Measurements from ENCODE around the gene TCP1.
A peak's percentile ranks its signal among the peaks of the same experiment; 100 is the strongest.

Gene TCP1

DNA sequence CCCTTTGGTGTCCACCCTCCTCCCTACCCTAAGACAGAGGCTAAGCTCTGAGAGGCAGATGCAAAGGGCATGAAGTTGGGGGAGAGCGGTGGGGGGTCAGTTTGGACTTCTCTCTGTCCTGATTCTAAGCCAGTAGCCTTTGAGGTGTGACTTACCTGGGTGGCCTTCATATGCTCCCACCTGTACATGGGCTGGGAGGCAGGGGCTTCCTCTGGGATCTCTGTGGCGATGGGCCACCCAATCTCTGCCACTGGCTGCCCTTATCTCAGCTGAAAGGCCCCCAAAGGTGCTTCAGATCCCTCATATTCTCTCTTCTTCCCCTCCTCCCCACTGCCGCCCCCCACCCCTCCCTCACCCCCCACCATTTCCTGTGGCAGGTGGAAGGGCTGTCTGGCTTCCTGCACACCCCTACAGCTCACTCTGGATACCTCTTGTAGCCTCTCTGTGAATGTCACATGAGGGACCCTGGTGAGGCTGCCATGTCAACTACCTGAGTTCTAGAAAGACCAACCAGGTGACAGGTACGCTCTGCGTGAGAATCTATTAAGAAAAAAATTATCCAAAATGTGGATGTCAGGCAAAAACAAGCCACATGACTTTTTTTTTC lies 44.7 kb upstream of the TCP1 start:
- H3K4me3 ChIP-seq (ENCODE audit: severe bottlenecking): no peak overlapping the region
- TF ChIP-seq, protein P1, sequence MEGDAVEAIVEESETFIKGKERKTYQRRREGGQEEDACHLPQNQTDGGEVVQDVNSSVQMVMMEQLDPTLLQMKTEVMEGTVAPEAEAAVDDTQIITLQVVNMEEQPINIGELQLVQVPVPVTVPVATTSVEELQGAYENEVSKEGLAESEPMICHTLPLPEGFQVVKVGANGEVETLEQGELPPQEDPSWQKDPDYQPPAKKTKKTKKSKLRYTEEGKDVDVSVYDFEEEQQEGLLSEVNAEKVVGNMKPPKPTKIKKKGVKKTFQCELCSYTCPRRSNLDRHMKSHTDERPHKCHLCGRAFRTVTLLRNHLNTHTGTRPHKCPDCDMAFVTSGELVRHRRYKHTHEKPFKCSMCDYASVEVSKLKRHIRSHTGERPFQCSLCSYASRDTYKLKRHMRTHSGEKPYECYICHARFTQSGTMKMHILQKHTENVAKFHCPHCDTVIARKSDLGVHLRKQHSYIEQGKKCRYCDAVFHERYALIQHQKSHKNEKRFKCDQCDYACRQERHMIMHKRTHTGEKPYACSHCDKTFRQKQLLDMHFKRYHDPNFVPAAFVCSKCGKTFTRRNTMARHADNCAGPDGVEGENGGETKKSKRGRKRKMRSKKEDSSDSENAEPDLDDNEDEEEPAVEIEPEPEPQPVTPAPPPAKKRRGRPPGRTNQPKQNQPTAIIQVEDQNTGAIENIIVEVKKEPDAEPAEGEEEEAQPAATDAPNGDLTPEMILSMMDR (IDR thresholded peaks at IDR 0.05; ENCODE audit: poor library complexity, severe bottlenecking): no peak
- no peaks in the 10 kb centered on the region for H3K27me3 ChIP-seq (ENCODE audit: insufficient read depth, poor library complexity, severe bottlenecking)
- H3K9me3 ChIP-seq (ENCODE audit: severe bottlenecking): no peaks in the 10 kb centered on the region
- no peak overlapping the region for H3K27ac ChIP-seq (ENCODE audit: poor library complexity, severe bottlenecking)
- ATAC-seq (ENCODE audit: low read depth): no peak
- H3K36me3 ChIP-seq (ENCODE audit: low read depth): no peaks in the 10 kb centered on the region
- DNase-seq (ENCODE audit: low spot score): no peak
- H3K4me1 ChIP-seq (ENCODE audit: insufficient read depth, poor library complexity, severe bottlenecking): peaks cover 5% of the 10 kb centered on the region

DNA sequence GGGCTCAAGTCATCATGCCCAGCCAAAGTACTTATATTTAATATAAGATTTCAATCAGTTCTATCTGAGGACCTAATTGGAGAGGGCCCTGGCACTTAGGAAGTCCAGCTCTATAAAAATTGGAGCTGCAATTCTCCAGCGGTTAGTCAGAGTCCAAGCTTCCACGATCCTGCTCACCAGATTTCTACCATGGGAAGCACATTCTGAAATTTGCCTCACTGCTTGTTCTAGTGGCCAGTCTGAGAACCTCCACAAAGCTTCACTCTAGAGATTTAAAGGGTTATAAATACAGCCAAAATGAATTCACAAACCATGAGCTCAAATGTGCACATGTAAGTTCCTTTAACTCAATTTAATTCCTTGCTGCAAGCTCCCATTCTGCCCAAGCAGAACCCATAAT lies 44.2 kb upstream of the TCP1 start:
- Histone ChIP-seq H3K27me3 (ENCODE audit: insufficient read depth, poor library complexity, severe bottlenecking) (no peaks in the 10 kb centered on the region), H3K9me3 (ENCODE audit: severe bottlenecking) (no peaks in the 10 kb centered on the region), H3K4me3 (ENCODE audit: severe bottlenecking) (no peak overlapping the region), H3K4me1 (ENCODE audit: insufficient read depth, poor library complexity, severe bottlenecking) (peaks cover 5% of the 10 kb centered on the region), H3K36me3 (ENCODE audit: low read depth) (no peaks in the 10 kb centered on the region), H3K27ac (ENCODE audit: poor library complexity, severe bottlenecking) (no peak overlapping the region)
- DNase-seq (ENCODE audit: low spot score) (no peak), ATAC-seq (ENCODE audit: low read depth) (peak; percentile 43; the same call in 2 of the 3 replicates)
- TF ChIP-seq, protein P1 (IDR thresholded peaks at IDR 0.05; ENCODE audit: poor library complexity, severe bottlenecking): no peak

DNA sequence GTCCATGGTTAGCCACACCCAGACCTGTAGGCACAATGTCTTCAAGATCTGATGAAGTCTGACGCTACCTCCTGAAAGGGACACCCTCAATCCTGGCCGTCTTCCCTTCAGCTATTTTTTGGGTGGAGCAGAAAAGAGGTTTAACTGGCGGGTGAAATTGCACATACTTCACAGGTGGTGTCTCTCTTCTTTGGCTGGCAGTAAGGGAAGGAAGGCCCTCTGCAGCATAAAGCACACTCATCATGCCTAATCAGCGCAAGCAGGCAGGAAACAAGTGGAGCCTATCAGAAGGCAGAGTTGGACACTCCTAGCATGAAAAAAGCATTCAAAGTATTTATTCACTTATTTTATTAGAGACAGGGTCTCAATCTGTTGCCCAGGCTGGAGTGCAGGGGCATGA lies 43.5 kb upstream of the TCP1 start:
- Histone ChIP-seq H3K27ac (ENCODE audit: poor library complexity, severe bottlenecking) (no peak overlapping the region), H3K27me3 (ENCODE audit: insufficient read depth, poor library complexity, severe bottlenecking) (no peaks in the 10 kb centered on the region), H3K9me3 (ENCODE audit: severe bottlenecking) (no peaks in the 10 kb centered on the region), H3K4me3 (ENCODE audit: severe bottlenecking) (no peak overlapping the region), H3K36me3 (ENCODE audit: low read depth) (no peaks in the 10 kb centered on the region), H3K4me1 (ENCODE audit: insufficient read depth, poor library complexity, severe bottlenecking) (peaks cover 5% of the 10 kb centered on the region)
- DNase-seq (ENCODE audit: low spot score): no peak
- no peak for ATAC-seq (ENCODE audit: low read depth)
- TF ChIP-seq, protein P1 (IDR thresholded peaks at IDR 0.05; ENCODE audit: poor library complexity, severe bottlenecking): no peak

DNA sequence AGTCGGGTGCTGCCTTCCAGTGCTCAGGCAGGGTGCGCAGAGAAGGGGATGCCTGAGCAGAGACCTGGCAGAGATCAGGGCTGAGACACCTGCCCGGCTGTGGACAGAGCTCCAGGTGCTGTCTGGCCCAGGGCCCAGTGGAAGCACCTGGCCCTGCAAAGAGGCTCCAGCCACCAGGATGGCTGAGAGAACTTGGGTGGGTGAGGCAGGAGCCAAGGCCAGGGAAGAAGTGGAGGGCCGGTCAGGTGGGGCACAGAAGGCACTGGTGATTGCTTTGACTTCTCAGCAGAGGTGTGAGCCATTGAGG lies 41.9 kb upstream of the TCP1 start:
- no peaks in the 10 kb centered on the region for H3K36me3 ChIP-seq (ENCODE audit: low read depth)
- H3K9me3 ChIP-seq (ENCODE audit: severe bottlenecking): no peaks in the 10 kb centered on the region
- H3K27me3 ChIP-seq (ENCODE audit: insufficient read depth, poor library complexity, severe bottlenecking): no peaks in the 10 kb centered on the region
- no peak for ATAC-seq (ENCODE audit: low read depth)
- TF ChIP-seq, protein P1 (IDR thresholded peaks at IDR 0.05; ENCODE audit: poor library complexity, severe bottlenecking): no peak
- H3K27ac ChIP-seq (ENCODE audit: poor library complexity, severe bottlenecking): no peak overlapping the region
- no peak overlapping the region for H3K4me3 ChIP-seq (ENCODE audit: severe bottlenecking)
- H3K4me1 ChIP-seq (ENCODE audit: insufficient read depth, poor library complexity, severe bottlenecking): peaks cover 5% of the 10 kb centered on the region
- no peak for DNase-seq (ENCODE audit: low spot score)

DNA sequence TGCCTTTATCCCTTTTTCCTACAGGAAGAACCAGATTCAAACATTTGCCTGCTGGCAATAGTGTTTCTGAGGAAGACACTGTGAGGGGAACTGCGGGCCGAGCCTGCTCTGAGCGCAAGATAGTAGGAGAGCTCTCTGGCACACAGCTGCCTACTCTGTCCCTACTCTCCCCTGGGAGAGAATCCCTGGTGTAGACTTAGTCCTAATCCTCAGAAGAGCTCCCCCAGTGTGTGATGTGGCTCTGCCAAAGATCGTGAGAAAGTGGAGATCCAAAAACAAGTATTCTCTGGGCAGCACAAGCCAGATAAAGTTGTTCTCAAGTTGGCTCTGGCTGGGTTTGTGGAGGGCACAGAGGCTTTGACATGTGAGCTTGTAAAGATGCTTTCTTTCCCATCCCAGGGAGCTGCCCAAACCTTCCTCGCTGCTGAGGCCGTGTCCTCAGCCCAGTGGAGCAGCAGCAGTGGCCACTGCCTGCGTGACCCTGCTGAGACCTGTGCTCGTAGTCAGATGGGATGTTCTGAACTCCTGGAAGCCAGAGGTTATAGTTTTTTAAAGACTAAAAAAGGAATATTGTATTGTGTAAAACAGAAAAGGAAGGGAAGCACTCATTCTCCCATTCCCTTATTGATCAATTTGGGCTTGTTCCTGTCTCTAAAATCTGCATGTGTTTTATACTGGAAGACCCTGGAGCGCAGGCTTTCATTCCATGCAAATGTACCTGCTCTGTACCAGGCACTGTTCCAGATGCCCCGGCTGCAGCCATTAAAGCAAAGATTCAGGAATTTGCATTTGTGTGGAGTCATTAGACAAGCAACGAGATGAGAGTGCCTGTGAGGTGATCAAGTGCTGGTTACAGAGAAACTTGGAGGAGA lies 41.3 kb upstream of the TCP1 start:
- no peak for DNase-seq (ENCODE audit: low spot score)
- no peaks in the 10 kb centered on the region for H3K27me3 ChIP-seq (ENCODE audit: insufficient read depth, poor library complexity, severe bottlenecking)
- no peaks in the 10 kb centered on the region for H3K36me3 ChIP-seq (ENCODE audit: low read depth)
- TF ChIP-seq, protein P1 (IDR thresholded peaks at IDR 0.05; ENCODE audit: poor library complexity, severe bottlenecking): no peak
- peaks cover 5% of the 10 kb centered on the region for H3K4me1 ChIP-seq (ENCODE audit: insufficient read depth, poor library complexity, severe bottlenecking)
- H3K4me3 ChIP-seq (ENCODE audit: severe bottlenecking): no peak overlapping the region
- ATAC-seq (ENCODE audit: low read depth): no peak
- no peak overlapping the region for H3K27ac ChIP-seq (ENCODE audit: poor library complexity, severe bottlenecking)
- H3K9me3 ChIP-seq (ENCODE audit: severe bottlenecking): no peaks in the 10 kb centered on the region
